Glutamatergic neuron (in vitro differentiated cells): ENCODE data around the gene FAM118B. TPM values are rescaled to one million over a fixed set of nuclear protein-coding genes. Genes with fewer than 3 reads are reported as not detected.

ENCODE experiments used
- DNase-seq: peaks from one replicate; pipeline ENCODE4 v3.0.0; 2022
- H3K27ac Mint-ChIP-seq: one replicate; pipeline ENCODE4 v1.8.0; 2020; ENCODE audit warnings: mild to moderate bottlenecking, mixed read lengths, inconsistent platforms; ENCODE audit not compliant: unreplicated experiment
- H3K27me3 Mint-ChIP-seq: one replicate; pipeline ENCODE4 v1.8.0; 2020; ENCODE audit warnings: mild to moderate bottlenecking, moderate library complexity, mixed read lengths, inconsistent platforms; ENCODE audit not compliant: unreplicated experiment
- H3K36me3 Mint-ChIP-seq: one replicate; pipeline ENCODE4 v1.8.0; 2020; ENCODE audit warnings: mild to moderate bottlenecking, mixed read lengths, inconsistent platforms; ENCODE audit not compliant: unreplicated experiment
- H3K4me1 Mint-ChIP-seq: one replicate; pipeline ENCODE4 v1.8.0; 2020; ENCODE audit warnings: mild to moderate bottlenecking, low read depth, mixed read lengths, inconsistent platforms; ENCODE audit not compliant: unreplicated experiment
- H3K4me3 Mint-ChIP-seq: one replicate; pipeline ENCODE4 v1.8.0; 2020; ENCODE audit warnings: mild to moderate bottlenecking, mixed read lengths, inconsistent platforms; ENCODE audit not compliant: unreplicated experiment
- H3K9me3 Mint-ChIP-seq: one replicate; pipeline ENCODE4 v1.8.0; 2020; ENCODE audit warnings: mild to moderate bottlenecking, moderate library complexity, mixed read lengths, inconsistent platforms; ENCODE audit not compliant: unreplicated experiment
- CTCF ChIP-seq: fragments of 200-600 bp; sonication (generic); IDR thresholded peaks from one replicate; pipeline ENCODE4 v1.5.0; 2021; ENCODE audit not compliant: partially characterized antibody, unreplicated experiment
- total RNA-seq: library from RNA; stranded (reverse); fragmentation: NEBNext Ultra II Directional; extraction: Animal tissue kit (Norgen Biotek cat#: 25700); gene quantifications from one replicate; pipeline ENCODE4 v1.2.1, GENCODE V29; 2021; ENCODE audit not compliant: unreplicated experiment

Gene FAM118B
- total RNA-seq, 1 donor from 2014 or later, result 33.0 TPM

- no peaks in the 10 kb centered on the region for H3K4me1 Mint-ChIP-seq
- no peaks in the 10 kb centered on the region for H3K36me3 Mint-ChIP-seq
- H3K9me3 Mint-ChIP-seq, result peaks cover 2% of the 10 kb centered on the region
- no peak overlapping the region for H3K4me3 Mint-ChIP-seq
- no peak overlapping the region for H3K27ac Mint-ChIP-seq
- H3K27me3 Mint-ChIP-seq, result peaks cover 3% of the 10 kb centered on the region
- no peak for TF ChIP-seq CTCF
- no peak for DNase-seq
Measured at GRCh38 chr11:126186025-126186698, 25.4 kb upstream of the FAM118B start.

DNA sequence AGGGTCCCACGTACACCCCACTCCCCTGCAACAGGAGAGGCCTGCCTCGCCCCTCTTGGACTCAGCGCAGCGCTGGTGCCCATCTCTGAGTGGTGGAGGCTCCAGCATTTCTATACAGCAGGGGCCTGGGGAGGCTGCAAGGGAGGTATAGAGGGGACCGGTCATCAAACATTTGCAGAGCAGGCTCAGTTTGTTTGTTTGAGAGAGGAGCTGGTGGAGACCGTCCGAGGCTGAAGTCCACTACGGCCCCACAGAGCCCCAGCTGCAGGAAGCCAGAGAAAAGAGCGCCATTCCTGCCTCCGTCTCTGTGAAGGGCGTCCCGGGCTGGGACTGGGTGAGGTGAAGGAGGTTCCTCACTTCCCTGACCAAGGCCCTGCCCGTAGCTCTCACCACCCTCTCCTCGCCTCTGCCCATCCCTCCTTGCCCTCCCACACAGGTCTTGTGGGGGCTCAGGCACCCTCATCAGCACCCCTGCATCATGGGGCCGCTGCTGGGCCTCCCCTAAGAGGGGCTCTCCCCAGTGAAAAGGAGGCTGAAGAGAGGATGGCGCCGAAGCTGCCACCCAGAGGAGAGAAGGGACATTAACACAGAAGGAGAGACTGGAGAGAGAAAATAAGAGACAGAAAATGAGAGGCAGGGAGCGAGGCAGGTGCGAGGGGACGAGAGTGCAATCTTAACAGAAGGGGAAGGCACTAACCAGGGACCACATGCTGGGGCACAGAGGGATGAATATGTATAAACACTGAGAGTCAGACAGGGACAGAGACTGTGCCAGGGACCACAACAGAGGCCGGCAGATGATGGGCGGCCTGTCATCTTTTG lies 24.7 kb upstream of the FAM118B start:
- Mint-ChIP-seq H3K9me3 (peaks cover 2% of the 10 kb centered on the region), H3K27ac (no peak overlapping the region), H3K36me3 (no peaks in the 10 kb centered on the region), H3K27me3 (peaks cover 3% of the 10 kb centered on the region), H3K4me3 (no peak overlapping the region), H3K4me1 (no peaks in the 10 kb centered on the region)
- TF ChIP-seq CTCF, result no peak
- DNase-seq, result no peak

DNA sequence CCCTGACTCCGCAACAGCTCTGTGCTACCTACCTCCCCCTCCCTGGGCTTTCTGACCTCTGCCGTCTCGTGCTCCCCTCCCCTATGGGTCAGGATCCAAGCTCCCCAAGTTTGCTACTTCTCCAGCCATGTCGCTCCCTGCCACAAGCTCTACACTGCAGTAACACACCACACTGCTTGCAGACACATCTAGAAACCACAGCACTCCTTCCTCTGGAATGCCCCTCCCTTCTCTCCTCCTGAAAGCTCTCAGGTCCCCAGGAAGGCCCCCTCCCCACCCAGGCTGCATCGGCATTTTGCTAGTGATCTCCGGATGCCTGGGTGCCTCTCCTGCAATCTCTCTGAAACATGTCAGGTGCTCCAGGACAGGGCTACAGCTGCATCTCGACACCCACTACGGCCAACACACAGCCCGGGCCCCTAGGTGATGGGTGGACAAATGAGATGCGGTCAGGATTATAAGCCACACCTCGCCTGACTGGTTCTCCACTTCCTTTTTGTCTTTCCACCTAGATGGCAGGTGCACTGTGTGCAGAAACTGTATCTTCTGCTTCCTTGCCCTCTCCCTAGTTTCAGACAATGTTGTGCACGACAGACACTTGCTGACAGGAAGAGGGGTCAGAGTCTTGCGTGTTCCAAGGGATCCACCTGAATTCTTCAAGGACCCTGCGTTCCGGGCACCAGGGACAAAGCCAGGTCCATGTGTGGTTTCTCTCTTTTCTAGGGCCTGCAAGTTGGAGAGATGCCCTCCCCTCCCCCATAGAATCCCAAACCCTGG lies 23.1 kb upstream of the FAM118B start:
- TF ChIP-seq CTCF, result no peak
- H3K9me3 Mint-ChIP-seq, result peaks cover 4% of the 10 kb centered on the region
- DNase-seq, result no peak
- H3K36me3 Mint-ChIP-seq, result no peaks in the 10 kb centered on the region
- no peaks in the 10 kb centered on the region for H3K4me1 Mint-ChIP-seq
- H3K27me3 Mint-ChIP-seq, result peaks cover 3% of the 10 kb centered on the region
- no peak overlapping the region for H3K27ac Mint-ChIP-seq
- no peak overlapping the region for H3K4me3 Mint-ChIP-seq

GRCh38 chr11:126189109-126189929 lies 22.3 kb upstream of the FAM118B start:
- no peaks in the 10 kb centered on the region for H3K4me1 Mint-ChIP-seq
- no peak overlapping the region for H3K4me3 Mint-ChIP-seq
- peaks cover 4% of the 10 kb centered on the region for H3K9me3 Mint-ChIP-seq
- peaks cover 3% of the 10 kb centered on the region for H3K27me3 Mint-ChIP-seq
- no peak overlapping the region for H3K27ac Mint-ChIP-seq
- DNase-seq, result no peak
- no peak for TF ChIP-seq CTCF
- H3K36me3 Mint-ChIP-seq, result no peaks in the 10 kb centered on the region
